Right atrium auricular region (tissue), 2 donors: Measurements from ENCODE around the gene POU5F1. TPM values are rescaled to one million over a fixed set of nuclear protein-coding genes. Genes with fewer than 3 reads are reported as not detected.

ENCODE experiments used
- DNase-seq: peaks from one replicate; pipeline ENCODE4 v3.0.0-alpha.2; 2019; ENCODE audit warnings: low spot score
- H3K27ac ChIP-seq, 2 donors: fragments of 200-600 bp; sonication (generic); 1 replicate in 1 of 2; 2 replicates in 1 of 2; pipeline ENCODE4 v1.5.1; 2016 to 2019
- H3K27me3 ChIP-seq, 2 donors: fragments of 200-600 bp; sonication (generic); one replicate each; pipeline versions ENCODE4 v1.5.1 to v1.6.0; 2017 to 2019
- H3K36me3 ChIP-seq: fragments of 200-600 bp; sonication (generic); one replicate; pipeline ENCODE4 v1.5.1; 2016
- H3K4me1 ChIP-seq, 2 donors: fragments of 200-600 bp; sonication (generic); one replicate each; pipeline versions ENCODE4 v1.5.1 to v1.6.0; 2017 to 2019
- H3K4me3 ChIP-seq, 2 donors: fragments of 200-600 bp; sonication (generic); 1 replicate in 1 of 2; 2 replicates in 1 of 2; pipeline ENCODE4 v1.5.1; 2017 to 2019; ENCODE audit warnings: mild to moderate bottlenecking in 1 of 2, moderate library complexity in 1 of 2
- H3K9me3 ChIP-seq, 2 donors: fragments of 200-600 bp; sonication (generic); one replicate each; pipeline ENCODE4 v1.5.1; 2019
- total RNA-seq, 2 donors: library from RNA; depleted of rRNA; stranded (reverse); fragments of >200 nt; gene quantifications; one replicate each; pipeline ENCODE4 v1.1.0, GENCODE V29; 2016
- TF ChIP-seq, protein P1 (sequence below), 2 donors: fragments of 200-600 bp; sonication (generic); IDR thresholded peaks; one replicate each; pipeline ENCODE4 v1.5.1; 2019; ENCODE audit warnings: antibody characterized with exemption in 2 of 2

The POU5F1 gene
- total RNA-seq, 2 donors from 2014 or later = not detected

DNA sequence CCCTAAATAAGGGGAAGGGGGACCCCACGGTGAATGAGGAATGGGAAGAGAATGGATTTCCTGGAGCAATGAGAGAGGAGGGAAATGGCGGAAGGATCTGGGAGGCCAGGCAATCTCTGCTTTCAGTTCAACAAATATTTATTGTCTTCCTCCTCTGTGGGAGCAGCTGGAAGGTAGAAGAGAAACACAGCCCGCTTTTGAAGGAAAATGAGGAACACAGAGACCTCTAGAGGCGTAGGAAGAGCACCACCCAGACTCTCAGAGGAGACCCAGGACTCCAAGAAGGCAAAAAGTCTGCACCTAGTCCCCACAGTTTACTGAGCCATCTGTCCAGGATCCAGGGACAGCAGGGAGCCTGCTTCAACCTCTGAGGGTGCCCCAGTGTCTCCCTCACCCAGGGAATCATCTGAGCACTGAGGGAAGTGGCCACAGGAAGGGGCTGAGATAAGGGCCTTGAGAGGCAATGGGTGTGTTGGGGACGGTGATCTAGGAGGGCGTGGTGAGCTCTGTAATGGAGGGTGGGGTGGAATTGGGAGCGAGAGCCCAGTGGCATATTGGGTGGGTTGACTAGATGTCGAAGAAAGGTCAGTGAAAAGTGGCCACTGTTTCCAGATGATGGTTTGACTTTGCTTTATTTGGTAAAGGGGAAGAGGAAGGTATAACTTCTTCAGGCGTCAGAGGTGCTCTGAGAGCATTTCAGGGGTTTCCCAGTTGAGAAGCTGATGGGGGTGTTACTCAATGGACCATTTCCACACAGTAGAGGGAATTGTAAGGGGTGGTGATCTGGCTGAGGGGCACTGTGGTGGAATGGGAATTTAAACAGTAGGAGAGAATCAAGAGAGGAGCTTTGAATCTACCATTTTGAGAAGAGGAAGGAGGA, 55.3 kb downstream of the POU5F1 start:
- peaks cover 0 to 31% of the 10 kb centered on the region in 2 donors for H3K4me1 ChIP-seq
- peak overlapping the region; percentile 60 to 66 for H3K27ac ChIP-seq
- peak overlapping the region; percentile 3 to 22 for H3K4me3 ChIP-seq
- no peak for DNase-seq
- H3K36me3 ChIP-seq = no peaks in the 10 kb centered on the region
- TF ChIP-seq, protein P1, sequence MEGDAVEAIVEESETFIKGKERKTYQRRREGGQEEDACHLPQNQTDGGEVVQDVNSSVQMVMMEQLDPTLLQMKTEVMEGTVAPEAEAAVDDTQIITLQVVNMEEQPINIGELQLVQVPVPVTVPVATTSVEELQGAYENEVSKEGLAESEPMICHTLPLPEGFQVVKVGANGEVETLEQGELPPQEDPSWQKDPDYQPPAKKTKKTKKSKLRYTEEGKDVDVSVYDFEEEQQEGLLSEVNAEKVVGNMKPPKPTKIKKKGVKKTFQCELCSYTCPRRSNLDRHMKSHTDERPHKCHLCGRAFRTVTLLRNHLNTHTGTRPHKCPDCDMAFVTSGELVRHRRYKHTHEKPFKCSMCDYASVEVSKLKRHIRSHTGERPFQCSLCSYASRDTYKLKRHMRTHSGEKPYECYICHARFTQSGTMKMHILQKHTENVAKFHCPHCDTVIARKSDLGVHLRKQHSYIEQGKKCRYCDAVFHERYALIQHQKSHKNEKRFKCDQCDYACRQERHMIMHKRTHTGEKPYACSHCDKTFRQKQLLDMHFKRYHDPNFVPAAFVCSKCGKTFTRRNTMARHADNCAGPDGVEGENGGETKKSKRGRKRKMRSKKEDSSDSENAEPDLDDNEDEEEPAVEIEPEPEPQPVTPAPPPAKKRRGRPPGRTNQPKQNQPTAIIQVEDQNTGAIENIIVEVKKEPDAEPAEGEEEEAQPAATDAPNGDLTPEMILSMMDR (IDR thresholded peaks at IDR 0.05) = peak in 1 of 2 donors; percentile 4
- no peaks in the 10 kb centered on the region for H3K27me3 ChIP-seq
- H3K9me3 ChIP-seq = no peaks in the 10 kb centered on the region

DNA sequence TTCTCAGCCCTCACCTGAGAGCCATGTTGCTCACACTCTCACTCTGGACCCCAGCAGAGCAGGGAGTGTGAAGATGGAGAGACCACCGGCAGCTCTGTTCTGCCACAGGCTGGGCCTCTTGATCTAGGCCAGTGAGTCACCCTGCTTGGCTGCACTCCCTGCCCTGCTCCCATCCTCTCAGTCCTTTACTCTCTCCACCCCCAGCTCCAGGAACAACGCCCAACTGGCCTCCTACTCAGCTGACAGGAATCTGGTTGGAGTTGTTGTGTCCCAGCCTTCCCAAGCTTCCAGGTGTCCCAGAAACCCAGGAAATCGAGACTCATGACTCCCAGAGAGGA, 56.0 kb downstream of the POU5F1 start, which contains the start of gene PSORS1C1:
TSS of gene PSORS1C1 (plus strand) at position 260 of the 338 bp plus-strand sequence. CDS start 14,833 bp downstream, outside the sequence.
- TF ChIP-seq, protein P1 (IDR thresholded peaks at IDR 0.05) = no peak
- H3K4me1 ChIP-seq = peaks cover 0 to 31% of the 10 kb centered on the region in 2 donors
- H3K36me3 ChIP-seq = no peaks in the 10 kb centered on the region
- H3K27ac ChIP-seq = peak within 1 kb of the TSS; percentile 60 to 66
- no peaks in the 10 kb centered on the region for H3K27me3 ChIP-seq
- H3K4me3 ChIP-seq = peak within 1 kb of the TSS; percentile 3 to 22
- peak; percentile 90 for DNase-seq
- no peaks in the 10 kb centered on the region for H3K9me3 ChIP-seq

Other genes with a start within 250 kb of the POU5F1 start
- gene SFTA2, start 238.5 kb downstream of the POU5F1 start, total RNA-seq = not detected
- not detected for gene MUCL3, start 229.7 kb downstream of the POU5F1 start, total RNA-seq
- gene MUC21, start 187.0 kb downstream of the POU5F1 start, total RNA-seq = not detected
- not detected for gene MUC22, start 160.2 kb downstream of the POU5F1 start, total RNA-seq
- gene C6orf15, start 58.1 kb downstream of the POU5F1 start, total RNA-seq = not detected
- gene PSORS1C1, start 55.9 kb downstream of the POU5F1 start, total RNA-seq = 1 to 10 TPM in 1 of 2 donors, under 1 TPM in 1; 0.33 to 1.5 TPM
- gene CDSN, start 50.2 kb downstream of the POU5F1 start, total RNA-seq = not detected
- gene PSORS1C2, start 31.6 kb downstream of the POU5F1 start, total RNA-seq = not detected
- 1 to 10 TPM; 7.6 to 9.1 TPM for gene CCHCR1, start 12.9 kb downstream of the POU5F1 start, total RNA-seq
- 1 to 10 TPM; 1.5 to 1.6 TPM for gene TCF19, start 12.1 kb downstream of the POU5F1 start, total RNA-seq
- 100 to 1,000 TPM; 122 to 503 TPM for gene HLA-C, start 101.4 kb upstream of the POU5F1 start, total RNA-seq
- gene HLA-B, start 186.5 kb upstream of the POU5F1 start, total RNA-seq = 100 to 1,000 TPM; 297 to 584 TPM
- 10 to 100 TPM; 11.1 to 15.1 TPM for gene MICA, start 232.9 kb upstream of the POU5F1 start, total RNA-seq